GM18951 (cell line): ENCODE results near the gene TEDDM1.

ENCODE experiments used
- POLR2A ChIP-seq: IDR thresholded peaks from 4 replicates; pipeline ENCODE4 v1.6.1; 2011; ENCODE audit warnings: mild to moderate bottlenecking; ENCODE audit not compliant: insufficient read length, insufficient read depth; ENCODE audit errors: extremely low read depth
- in situ Hi-C: fragments of 300-500 bp; cut with MboI; formaldehyde crosslinking; loops from one replicate; pipeline ENCODE4 v1.12.0; 2022; ENCODE audit warnings: low sequenced_read_pairs, mixed read lengths, inconsistent platforms; ENCODE audit not compliant: unreplicated experiment

The TEDDM1 gene

GRCh38 chr1:182357171-182357570 is 43.3 kb downstream of the TEDDM1 start:
- TF ChIP-seq POLR2A: no peak
- in situ Hi-C loops: no loop called here

- no peak for TF ChIP-seq POLR2A
- in situ Hi-C loops: no loop called here
Observed at GRCh38 chr1:182355723-182356098, 44.8 kb downstream of the TEDDM1 start.

- no peak for TF ChIP-seq POLR2A
- in situ Hi-C loops: no loop called here
Observed at GRCh38 chr1:182351790-182352364, 48.6 kb downstream of the TEDDM1 start.

GRCh38 chr1:182350839-182351238 is 49.6 kb downstream of the TEDDM1 start:
- in situ Hi-C loops: no loop called here
- TF ChIP-seq POLR2A: no peak

- TF ChIP-seq POLR2A: no peak
- in situ Hi-C loops: no loop called here
Observed at GRCh38 chr1:182348961-182349747, 51.3 kb downstream of the TEDDM1 start.
